GM18519 (cell line): ENCODE results near the gene PRKD1.

Experiments used
- ATAC-seq: cut with Tn5 transposase; IDR thresholded peaks from one replicate; pipeline ENCODE4 v1.9.1; 2021; ENCODE audit warnings: mild to moderate bottlenecking, moderate library complexity; ENCODE audit not compliant: unreplicated experiment, low FRiP score

The PRKD1 gene

DNA sequence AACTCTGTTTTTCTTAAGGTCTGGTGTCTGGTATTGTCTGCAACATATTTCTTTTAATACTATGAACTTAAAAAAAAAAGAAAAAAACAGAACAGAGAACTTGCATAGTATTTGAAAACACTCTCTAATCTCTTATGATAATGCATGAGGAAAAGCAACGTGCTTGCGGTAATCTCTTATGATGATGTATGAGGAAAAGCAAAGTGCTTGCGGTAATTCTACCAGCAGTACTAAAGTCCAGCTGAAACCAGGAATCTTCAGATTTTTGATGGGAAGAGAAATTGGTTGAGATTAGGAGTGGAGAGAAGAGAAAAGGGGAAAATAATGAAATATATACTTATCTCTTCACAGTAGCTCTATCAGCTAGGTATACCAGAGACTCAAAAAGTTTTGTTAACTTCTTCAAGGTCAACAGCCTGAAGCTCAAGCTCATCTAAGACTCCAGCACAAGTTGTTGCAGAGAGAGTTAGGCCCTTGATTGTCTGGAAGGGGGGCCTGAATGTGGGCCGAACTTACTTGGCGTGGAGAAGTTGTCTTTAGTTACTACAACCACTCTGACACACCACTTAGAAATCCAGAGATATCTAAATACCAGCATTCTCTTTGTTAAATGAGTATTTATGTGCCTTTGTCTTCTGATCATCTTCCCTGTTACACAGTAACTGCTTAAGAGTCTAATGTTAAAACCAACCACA is 240.4 kb downstream of the PRKD1 start:
- no peak for ATAC-seq

DNA sequence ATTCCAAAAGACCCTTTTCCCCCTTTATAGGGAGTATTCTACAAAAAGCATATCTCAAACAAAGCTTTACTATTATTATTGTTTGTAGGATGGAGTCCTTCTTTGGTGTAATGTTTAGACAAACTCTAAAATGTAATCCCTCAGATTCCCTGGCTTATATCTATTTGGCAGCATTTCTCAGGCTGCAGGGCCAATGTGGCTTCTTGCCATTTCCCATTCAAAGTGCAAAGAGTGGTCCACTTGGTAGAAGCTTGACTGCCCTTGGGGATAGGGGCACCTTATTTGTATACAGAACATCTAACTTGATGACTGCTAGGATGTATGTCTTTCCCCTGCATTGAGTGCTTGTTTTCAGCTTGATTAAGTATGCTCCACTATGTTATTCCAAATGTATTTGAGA is 242.7 kb downstream of the PRKD1 start:
- ATAC-seq = no peak

DNA sequence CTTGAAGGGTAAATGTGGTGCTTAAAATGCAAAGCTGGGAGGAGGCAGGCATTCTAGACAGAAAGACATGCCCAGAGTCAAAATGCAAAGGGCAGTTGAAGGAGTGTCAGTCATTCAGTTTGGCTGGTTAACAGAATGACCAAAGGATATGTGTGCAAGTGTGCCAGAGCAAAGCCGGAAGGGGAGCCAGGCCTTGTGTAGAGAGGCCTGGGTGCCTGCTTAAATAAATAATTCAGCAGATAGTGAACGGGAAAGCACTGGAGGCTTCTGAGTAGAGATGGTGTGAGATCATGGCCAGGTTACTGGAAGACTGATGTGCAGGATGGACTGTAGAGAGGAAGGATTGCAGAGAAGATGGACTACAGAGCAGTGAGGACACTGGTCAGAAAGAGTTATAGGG is 244.9 kb downstream of the PRKD1 start:
- no peak for ATAC-seq

DNA sequence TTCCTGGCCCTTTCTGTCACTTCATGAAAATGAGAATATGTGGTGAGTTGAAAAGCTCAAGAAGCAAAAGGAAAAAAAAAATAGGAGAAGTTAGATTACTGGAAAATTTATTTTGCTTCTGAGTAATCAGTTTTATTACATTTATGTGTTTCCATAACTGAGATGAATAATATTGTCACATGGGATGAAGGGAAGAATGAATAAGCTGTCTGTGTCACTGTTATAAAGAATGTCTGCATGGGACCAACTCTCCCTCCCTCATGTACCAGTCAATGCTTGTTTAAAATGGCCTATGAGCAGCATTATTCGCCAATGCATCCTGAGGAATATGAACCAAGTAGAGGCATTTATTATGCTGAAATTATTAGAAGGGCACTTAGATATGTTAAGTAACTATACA is 246.3 kb downstream of the PRKD1 start:
- ATAC-seq = no peak

DNA sequence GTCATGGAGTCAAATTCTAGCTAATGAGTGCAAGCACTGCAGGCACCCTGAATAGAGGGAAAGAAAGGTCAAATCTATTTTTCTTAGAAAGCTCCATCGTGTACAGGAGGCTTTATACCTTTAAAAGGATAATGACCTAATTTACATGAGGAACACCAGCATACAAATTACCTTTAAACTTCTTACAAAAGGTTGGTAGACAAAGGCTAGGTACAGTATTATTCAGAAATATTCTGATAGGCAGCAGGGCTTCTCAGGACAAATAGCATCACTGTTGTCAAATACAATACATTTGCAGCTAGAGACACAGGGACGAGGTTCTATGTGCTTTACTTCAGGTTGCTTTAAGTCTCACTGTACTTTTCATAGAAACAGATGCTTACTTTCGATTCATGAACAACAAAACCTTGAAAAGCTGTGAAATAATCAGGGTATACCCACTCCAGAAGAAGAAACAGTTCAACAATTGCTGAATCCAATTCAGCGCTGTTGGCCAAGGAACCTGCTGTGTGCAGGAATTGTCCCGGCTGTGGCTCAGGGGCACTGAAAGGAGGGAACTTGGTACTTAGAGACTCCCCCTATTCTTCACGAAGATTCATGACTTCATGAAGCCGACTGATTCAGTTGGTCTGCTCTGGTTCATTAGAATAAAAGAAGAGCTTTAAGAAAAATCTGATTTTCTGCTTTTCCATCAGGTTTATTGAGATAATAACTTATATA is 252.9 kb downstream of the PRKD1 start:
- ATAC-seq = no peak

DNA sequence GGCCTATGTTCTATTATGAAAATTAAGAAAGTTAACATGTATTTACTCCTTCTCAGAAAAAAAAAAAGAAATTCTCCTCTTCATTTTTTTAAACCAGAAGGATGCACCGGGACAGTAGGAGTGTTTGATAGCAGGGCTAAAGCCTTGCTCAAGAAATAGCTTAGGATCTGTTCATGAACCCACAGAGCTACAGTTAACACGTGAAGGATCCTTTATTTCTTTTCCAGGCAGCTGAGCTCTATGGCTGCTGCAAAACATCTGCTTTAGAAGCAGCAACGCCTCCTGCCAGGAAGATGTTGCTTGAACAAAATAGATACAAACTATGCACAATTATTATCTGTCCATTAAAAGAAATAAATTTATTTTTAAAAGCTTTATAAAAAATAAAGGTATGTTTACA is 254.8 kb downstream of the PRKD1 start:
- ATAC-seq = no peak

DNA sequence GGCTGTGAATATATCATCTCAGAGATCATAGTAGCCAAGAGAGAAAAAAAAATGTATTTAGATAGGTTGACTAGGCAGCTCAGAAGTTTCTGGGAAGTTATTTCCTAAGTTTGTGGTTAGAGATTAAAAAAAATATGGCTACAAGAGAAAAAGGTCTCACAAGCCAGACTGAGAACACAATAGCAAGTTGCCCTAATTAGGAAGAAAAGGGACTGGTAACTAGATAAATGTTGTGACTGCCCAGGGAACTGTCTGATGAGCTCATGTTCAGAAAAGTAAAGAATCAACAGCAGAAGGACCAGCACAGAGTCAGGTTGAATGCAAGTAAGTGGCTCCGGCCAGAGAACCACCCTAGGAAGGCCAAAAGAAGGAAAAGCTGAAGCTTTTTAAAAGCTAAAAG is 256.6 kb downstream of the PRKD1 start:
- no peak for ATAC-seq

- ATAC-seq = no peak
These were observed 259.4 kb downstream of the PRKD1 start for GRCh38 chr14:29668201-29668600.

- ATAC-seq = no peak
These were observed 263.1 kb downstream of the PRKD1 start for GRCh38 chr14:29664515-29664914.

- no peak for ATAC-seq
These were observed 264.3 kb downstream of the PRKD1 start for GRCh38 chr14:29663281-29663801.

GRCh38 chr14:29654901-29655550 is 272.6 kb downstream of the PRKD1 start:
- ATAC-seq = no peak

DNA sequence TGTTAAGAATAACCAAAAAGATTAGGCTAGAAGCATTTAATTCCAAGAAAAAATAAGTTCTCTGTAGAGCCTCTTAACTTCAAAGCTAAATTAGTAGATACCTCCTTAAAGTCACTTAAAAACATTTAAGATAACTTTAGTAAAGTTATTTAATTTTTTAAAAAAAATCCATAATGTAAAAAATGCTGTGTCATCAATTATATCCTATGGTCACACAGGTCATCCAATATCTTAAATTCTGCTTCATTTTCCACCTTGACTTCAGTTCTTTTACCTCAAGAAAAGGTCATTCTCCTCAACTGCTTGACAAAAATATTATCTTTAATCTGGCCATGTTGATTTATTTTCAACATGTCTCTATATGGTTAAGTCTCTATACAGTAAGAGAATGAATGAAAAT is 274.3 kb downstream of the PRKD1 start:
- no peak for ATAC-seq

DNA sequence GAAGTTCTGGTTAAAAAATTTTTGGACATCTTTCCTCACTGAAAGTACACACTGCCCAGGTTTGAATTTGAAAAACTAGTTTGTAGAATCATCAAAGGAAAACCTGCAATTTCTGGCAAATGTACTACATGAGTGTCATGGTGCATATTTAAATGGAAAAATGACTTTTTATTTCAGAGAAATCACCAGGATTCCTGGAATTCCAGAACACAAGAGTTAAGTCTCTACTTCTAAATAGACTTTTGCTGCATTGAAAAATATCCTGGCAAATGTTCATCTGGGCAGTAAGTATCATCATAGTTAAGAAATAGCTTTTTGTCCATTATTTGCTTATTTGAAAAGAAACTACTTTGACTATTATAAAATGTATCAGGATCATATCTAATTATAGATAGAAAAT is 275.1 kb downstream of the PRKD1 start:
- no peak for ATAC-seq

GRCh38 chr14:29650554-29651269 is 276.9 kb downstream of the PRKD1 start:
- ATAC-seq = no peak

GRCh38 chr14:29649170-29649569 is 278.5 kb downstream of the PRKD1 start:
- no peak for ATAC-seq

GRCh38 chr14:29648045-29648444 is 279.6 kb downstream of the PRKD1 start:
- no peak for ATAC-seq

GRCh38 chr14:29645117-29645516 is 282.5 kb downstream of the PRKD1 start:
- ATAC-seq = no peak

GRCh38 chr14:29643433-29644211 is 284.0 kb downstream of the PRKD1 start:
- no peak for ATAC-seq

DNA sequence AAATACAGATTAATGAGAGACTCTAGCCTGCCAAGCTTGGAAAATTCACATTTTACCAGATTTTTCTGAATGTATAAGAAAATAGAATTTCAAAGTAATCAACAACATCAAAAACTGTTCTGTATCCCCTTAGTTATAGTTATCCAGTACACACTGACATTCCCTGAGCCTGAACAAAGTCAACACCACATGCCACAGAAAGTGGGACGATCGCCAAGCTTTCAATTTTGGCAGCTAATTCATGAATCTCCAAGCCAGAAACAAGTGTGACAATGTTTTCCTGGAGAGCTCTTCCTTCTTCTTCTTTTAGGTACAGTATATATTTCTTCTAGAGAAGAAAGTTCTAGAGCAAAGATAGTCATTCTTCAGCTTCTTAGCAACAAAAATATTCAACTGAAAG is 290.2 kb downstream of the PRKD1 start:
- ATAC-seq = no peak

GRCh38 chr14:29636870-29637269 is 290.8 kb downstream of the PRKD1 start:
- no peak for ATAC-seq
